HUES48 (cell line): Measurements from ENCODE around the gene ASTN1.

ENCODE experiments used
- H3K27ac ChIP-seq: one replicate; pipeline ENCODE4 v1.7.0; 2013; ENCODE audit warnings: low read depth, low read length, inconsistent platforms
- H3K27me3 ChIP-seq: 2 replicates; pipeline ENCODE4 v1.6.1; 2013; ENCODE audit warnings: mild to moderate bottlenecking, low read length; ENCODE audit not compliant: control insufficient read depth, insufficient read depth
- H3K36me3 ChIP-seq: 2 replicates; pipeline ENCODE4 v1.6.1; 2013; ENCODE audit warnings: low read length; ENCODE audit not compliant: control insufficient read depth, insufficient read depth
- H3K4me1 ChIP-seq: 2 replicates; pipeline ENCODE4 v1.6.1; 2013; ENCODE audit warnings: mild to moderate bottlenecking, low read length; ENCODE audit not compliant: control insufficient read depth, insufficient read depth
- H3K4me3 ChIP-seq: 2 replicates; pipeline ENCODE4 v1.5.1; 2013; ENCODE audit warnings: mild to moderate bottlenecking, low read depth, low read length
- H3K9ac ChIP-seq: 2 replicates; pipeline ENCODE4 v1.6.1; 2013; ENCODE audit warnings: mild to moderate bottlenecking, low read depth, low read length, moderate library complexity
- H3K9me3 ChIP-seq: 2 replicates; pipeline ENCODE4 v1.6.1; 2013; ENCODE audit warnings: low read length; ENCODE audit not compliant: control insufficient read depth, insufficient read depth

The ASTN1 gene

DNA sequence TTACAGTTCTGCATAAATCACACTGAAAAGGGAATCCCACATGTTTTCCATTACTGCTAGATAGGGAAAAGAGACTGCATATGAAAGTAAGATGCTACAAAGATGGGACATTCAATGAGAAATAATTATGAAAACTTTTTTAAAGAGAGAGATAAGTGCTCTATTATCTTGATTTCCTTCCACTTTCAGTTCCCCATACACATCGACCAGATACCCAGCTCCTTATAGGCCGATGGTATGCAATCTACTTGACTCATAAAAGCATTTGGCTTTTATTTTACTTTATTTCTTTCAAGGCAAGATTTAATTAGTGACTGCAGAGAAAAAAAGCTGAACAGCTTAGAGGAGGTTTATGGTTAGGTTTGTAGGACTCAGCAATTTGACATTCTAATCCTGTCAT lies 19.3 kb upstream of the ASTN1 start:
- H3K9ac ChIP-seq, result no peak overlapping the region
- no peak overlapping the region for H3K27ac ChIP-seq
- no peaks in the 10 kb centered on the region for H3K36me3 ChIP-seq

GRCh38 chr1:177181631-177182291 lies 17.2 kb upstream of the ASTN1 start:
- Histone ChIP-seq H3K9me3 (no peaks in the 10 kb centered on the region), H3K4me3 (peak overlapping the region; percentile 62), H3K9ac (no peak overlapping the region), H3K27ac (no peak overlapping the region), H3K36me3 (no peaks in the 10 kb centered on the region), H3K4me1 (0 out of 2 replicates have a peak, but pooled peaks cover 5% of the 10 kb centered on the region), H3K27me3 (peaks cover 47% of the 10 kb centered on the region)

More for the DNA sequence above, 19.3 kb upstream of the ASTN1 start:
- Histone ChIP-seq H3K9me3 (no peaks in the 10 kb centered on the region), H3K4me1 (0 out of 2 replicates have a peak, but pooled peaks cover 5% of the 10 kb centered on the region), H3K27me3 (peaks cover 28% of the 10 kb centered on the region), H3K4me3 (no peak overlapping the region)

DNA sequence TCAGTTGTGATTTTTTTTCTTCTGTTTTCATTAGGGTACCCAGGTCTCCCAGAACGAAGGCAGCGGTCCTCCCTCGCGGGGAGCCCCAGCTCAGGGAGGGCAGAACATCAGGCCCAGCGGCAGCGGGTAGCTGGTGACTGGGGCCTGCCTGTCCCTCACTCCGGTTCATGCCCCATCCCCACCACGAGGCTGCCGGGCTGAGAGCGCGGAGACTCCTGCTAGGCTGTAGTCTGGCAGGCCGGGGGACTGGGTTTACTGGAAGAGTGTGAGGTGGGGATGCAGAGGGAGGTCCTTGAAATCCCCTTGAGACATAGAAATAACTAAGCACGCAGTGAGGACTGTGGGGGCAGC lies 16.7 kb upstream of the ASTN1 start:
- Histone ChIP-seq H3K4me1 (0 out of 2 replicates have a peak, but pooled peaks cover 5% of the 10 kb centered on the region), H3K36me3 (no peaks in the 10 kb centered on the region), H3K9ac (no peak overlapping the region), H3K4me3 (peak overlapping the region; percentile 62), H3K27ac (no peak overlapping the region), H3K9me3 (no peaks in the 10 kb centered on the region), H3K27me3 (peaks cover 47% of the 10 kb centered on the region)

- H3K4me3 ChIP-seq, result no peak overlapping the region
- no peaks in the 10 kb centered on the region for H3K9me3 ChIP-seq
- no peak overlapping the region for H3K27ac ChIP-seq
- H3K27me3 ChIP-seq, result peaks cover 88% of the 10 kb centered on the region
- H3K9ac ChIP-seq, result no peak overlapping the region
- peaks cover 4% of the 10 kb centered on the region for H3K4me1 ChIP-seq
- H3K36me3 ChIP-seq, result no peaks in the 10 kb centered on the region
Observed at GRCh38 chr1:177174921-177175634, 10.6 kb upstream of the ASTN1 start.

DNA sequence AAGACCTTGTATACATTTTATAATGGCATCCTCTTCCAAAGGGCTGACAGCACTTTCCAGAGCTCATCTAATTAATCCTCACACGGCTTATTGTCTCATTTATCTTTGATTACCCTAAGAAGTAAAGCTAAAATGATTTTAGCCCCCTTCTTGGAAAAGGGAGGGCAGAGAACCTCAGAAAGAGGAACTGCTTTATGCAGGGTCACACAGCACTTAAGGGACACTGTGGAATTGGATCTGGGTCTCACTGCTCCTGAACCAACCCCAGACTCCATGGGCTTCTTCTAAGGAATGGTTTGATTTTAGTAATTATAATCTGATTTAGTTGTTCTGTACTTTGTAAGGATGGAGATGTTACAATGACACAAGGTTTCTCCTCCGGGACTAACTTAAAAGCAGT lies 9.5 kb upstream of the ASTN1 start:
- no peak overlapping the region for H3K27ac ChIP-seq
- peaks cover 6% of the 10 kb centered on the region for H3K4me1 ChIP-seq
- H3K9ac ChIP-seq, result no peak overlapping the region
- H3K4me3 ChIP-seq, result no peak overlapping the region
- no peaks in the 10 kb centered on the region for H3K36me3 ChIP-seq
- peaks cover 88% of the 10 kb centered on the region for H3K27me3 ChIP-seq
- H3K9me3 ChIP-seq, result no peaks in the 10 kb centered on the region

DNA sequence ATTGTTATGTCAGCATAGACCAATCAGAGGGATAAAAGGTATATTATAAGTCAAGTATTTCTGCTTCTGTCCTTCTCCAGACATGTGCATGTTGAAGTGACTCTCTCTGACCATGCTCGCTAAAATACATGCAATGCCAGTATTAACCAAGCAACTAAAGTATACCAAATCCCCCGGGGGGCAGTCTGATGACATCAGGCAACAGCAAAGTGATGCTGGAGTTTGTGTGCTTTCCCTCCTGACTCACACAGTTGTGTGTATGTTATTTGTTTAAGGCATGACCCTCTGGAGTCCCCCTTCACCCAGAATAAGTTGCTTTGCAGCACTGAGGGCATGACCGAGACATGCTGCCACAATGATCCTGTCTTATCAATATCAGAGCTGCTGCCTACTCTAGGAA lies 8.4 kb upstream of the ASTN1 start:
- peaks cover 6% of the 10 kb centered on the region for H3K4me1 ChIP-seq
- no peaks in the 10 kb centered on the region for H3K36me3 ChIP-seq
- peaks cover 88% of the 10 kb centered on the region for H3K27me3 ChIP-seq
- H3K9me3 ChIP-seq, result no peaks in the 10 kb centered on the region
- no peak overlapping the region for H3K4me3 ChIP-seq
- no peak overlapping the region for H3K9ac ChIP-seq
- H3K27ac ChIP-seq, result no peak overlapping the region

DNA sequence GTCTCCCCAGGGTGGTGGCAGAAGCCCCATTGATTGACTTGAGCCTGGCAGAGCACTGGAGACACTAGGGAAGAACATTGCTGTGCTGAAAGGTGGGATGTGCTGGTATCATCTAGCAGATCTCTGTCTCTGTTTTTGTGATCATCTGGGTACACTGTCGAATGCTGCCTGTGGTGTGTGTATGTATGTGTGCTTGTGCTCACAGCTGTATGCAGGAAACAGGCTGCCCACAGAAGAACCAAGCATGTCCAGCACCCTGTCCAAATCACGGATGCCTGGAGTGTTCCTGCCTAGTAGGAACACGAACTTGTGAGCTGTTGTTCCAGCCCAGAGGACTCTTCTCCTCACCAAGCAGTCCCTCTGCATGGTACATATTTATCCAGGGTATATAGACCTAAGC lies 7.8 kb upstream of the ASTN1 start:
- Histone ChIP-seq H3K27me3 (peaks cover 88% of the 10 kb centered on the region), H3K9ac (no peak overlapping the region), H3K9me3 (no peaks in the 10 kb centered on the region), H3K27ac (no peak overlapping the region), H3K4me1 (peaks cover 6% of the 10 kb centered on the region), H3K4me3 (no peak overlapping the region), H3K36me3 (no peaks in the 10 kb centered on the region)

DNA sequence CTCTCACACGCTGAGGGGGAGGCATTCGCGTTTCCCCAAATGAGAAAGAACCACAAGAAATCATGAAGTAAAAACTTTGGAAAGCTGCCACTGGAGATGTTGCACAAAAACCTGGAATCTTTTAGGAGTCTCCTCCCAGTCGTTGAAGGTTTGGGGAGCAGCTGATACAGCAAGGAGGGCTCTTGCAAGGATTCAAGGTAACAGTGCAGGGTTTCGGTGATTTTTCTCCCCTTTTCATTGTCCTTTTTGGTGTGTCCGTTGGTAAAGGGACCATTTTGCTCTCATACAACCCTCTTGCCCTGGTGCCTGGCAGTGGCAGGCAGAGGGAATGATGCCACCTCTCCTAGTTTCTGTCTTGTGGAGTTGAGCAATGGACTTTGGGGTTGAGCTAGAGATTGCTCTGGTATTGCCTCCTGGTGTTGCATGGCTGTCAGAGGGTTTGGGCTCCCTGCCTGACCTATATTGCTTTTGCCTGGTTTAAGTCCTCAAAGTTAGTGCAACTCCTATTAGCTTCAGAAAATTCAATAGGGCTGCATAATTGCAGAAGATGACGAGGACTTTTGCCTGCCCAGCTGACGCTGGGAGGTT lies 7.1 kb upstream of the ASTN1 start:
- Histone ChIP-seq H3K4me1 (peaks cover 6% of the 10 kb centered on the region), H3K36me3 (no peaks in the 10 kb centered on the region), H3K27me3 (peaks cover 90% of the 10 kb centered on the region)

GRCh38 chr1:177170756-177171535 lies 6.4 kb upstream of the ASTN1 start, which contains the start of gene BRINP2:
BRINP2 (plus strand) TSS chr1:177170958; CDS start chr1:177229877, 58,919 bp downstream.
- peaks cover 6% of the 10 kb centered on the region for H3K4me1 ChIP-seq
- H3K9me3 ChIP-seq, result no peaks in the 10 kb centered on the region
- H3K9ac ChIP-seq, result no peak within 1 kb of the TSS
- H3K27me3 ChIP-seq, result peaks cover 95% of the 10 kb centered on the region
- H3K36me3 ChIP-seq, result no peaks in the 10 kb centered on the region
- peak within 1 kb of the TSS; percentile 66 for H3K4me3 ChIP-seq
- H3K27ac ChIP-seq, result no peak within 1 kb of the TSS

More for the DNA sequence above, 7.1 kb upstream of the ASTN1 start:
- Histone ChIP-seq H3K27ac (no peak overlapping the region), H3K9me3 (no peaks in the 10 kb centered on the region), H3K9ac (no peak overlapping the region), H3K4me3 (peak overlapping the region; percentile 66)

GRCh38 chr1:177165069-177165439 lies 542 bp upstream of the ASTN1 start:
- no peaks in the 10 kb centered on the region for H3K9me3 ChIP-seq
- H3K36me3 ChIP-seq, result no peaks in the 10 kb centered on the region
- no peak overlapping the region for H3K27ac ChIP-seq
- H3K4me1 ChIP-seq, result peaks cover 2% of the 10 kb centered on the region; the same call in 1 of the 2 replicates
- peaks cover 89% of the 10 kb centered on the region for H3K27me3 ChIP-seq
- peak overlapping the region; percentile 81 for H3K4me3 ChIP-seq
- no peak overlapping the region for H3K9ac ChIP-seq
